Activated CD4-positive, CD25-positive, alpha-beta regulatory T cell treated with anti-CD3 and anti-CD28 coated beads, Interleukin-2, amount 50 U/mL, for 16 hours (primary cell): ENCODE measurements around the gene PTPRT.

ENCODE experiments used
- DNase-seq: peaks from one replicate; pipeline ENCODE4 v3.0.0-alpha.2; 2020; ENCODE audit warnings: low read depth, low spot score

Gene PTPRT

DNA sequence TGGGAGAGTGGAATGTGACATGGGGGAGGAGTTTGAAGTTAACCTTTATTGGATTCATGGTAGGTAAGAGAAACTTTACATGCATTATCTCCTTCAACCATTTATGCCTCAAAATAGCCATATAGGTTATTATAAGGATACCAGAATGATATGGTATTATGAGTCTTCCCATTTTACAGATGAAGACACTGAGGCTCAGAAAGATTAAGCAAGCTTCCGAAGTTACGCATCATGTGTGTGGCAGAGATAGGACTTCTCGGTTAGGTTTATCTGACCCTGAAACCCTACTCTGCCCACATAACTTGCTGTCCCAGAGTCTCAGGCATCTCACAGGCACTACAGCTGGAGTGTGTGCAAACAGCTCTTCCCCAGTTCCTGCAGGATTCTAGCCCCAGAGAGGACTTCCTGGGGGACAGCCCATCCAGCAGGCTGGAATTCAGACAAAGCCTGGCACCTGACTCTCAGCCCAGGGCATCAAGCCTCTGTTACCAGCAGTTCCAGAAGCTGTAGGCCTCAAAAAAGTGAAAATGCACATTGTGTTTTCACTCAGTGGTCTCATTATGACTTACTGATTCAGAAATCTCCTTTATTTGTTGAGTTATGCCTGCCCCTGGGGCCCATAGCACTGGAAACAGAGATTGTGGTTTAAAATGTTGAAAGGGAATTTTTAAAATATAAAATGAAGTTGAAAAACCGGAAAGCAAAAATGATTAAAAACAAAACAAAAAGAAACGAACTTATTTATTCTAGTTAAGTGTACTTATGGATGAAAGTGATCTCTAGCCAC, 1058.7 kb downstream of the PTPRT start:
- no peak for DNase-seq

DNA sequence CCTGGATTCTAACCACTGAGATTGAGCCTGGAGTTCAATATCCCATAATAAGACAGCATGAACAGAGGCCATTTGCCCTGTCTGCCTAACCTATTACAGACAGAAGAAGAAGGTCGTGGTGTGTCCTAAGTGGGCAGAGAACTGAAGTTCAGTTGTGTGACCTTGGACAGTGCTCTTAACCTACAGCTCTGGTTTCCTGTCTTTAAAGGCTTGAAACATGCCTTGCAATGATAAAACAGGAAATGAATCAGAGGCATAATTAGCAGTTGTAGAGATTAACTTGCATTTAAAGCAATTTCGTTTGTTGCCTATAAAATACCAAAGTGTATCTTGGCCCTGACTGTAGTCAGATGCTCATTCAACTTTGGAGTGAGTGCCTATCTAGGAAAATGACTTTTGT, 1064.3 kb downstream of the PTPRT start:
- DNase-seq: no peak

DNA sequence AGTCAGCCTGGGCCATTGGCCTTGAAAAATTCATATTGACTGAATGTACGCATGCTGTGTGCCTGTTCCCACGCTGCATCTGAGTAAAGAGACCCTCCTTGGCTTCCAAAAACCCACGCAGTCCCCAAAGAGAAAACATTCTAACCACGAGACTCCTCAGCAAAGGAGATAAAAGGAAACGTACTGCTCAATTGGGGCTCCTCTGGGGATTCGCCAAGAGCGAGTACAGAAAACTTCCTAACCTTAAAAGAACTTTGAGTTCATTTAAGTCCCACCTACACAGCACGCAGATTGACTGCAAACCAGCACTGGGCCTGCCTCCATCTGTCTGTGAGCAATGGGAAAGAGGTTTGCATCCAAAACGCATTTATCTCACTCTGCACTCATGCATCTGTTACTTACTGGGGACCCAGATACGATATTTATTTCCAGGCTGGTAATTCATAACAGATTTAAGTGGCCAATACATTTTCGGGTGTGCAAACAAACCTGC, 1065.7 kb downstream of the PTPRT start:
- DNase-seq: no peak

DNA sequence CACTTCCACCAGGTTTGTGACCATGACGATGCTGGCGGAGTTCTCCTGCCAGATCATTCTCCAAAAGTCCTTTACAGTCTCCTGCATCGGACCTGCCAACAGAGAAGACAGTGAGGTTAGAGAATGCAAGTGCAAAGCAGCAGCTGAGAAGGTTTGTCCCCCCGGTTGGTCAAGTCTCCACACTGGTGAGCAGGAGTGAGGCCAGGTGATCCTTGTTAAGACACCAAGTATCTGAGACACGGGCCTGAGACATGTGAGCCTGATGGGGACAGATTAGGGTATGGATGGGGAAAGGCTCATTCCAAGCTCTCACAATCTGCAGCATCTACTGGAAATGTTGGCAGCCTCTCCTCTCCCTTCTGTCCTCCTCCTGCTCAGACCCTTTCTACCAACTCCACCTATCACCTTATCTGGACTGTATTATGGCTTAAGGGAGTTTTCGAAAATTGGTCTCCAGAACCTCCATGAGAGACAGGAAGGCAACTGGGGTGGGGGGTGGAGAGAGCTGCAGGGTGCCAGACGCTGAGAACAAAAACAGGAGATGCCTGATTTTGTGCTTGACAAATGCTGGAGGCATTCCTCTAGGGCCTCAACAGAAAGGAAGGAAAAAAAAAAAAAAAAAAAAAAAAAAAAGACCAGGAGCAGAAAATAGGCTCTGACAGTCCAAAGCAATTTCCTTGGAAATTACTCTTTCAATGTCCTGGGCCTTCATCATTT, 1071.1 kb downstream of the PTPRT start:
- no peak for DNase-seq

- DNase-seq: no peak
These were observed 1071.7 kb downstream of the PTPRT start for GRCh38 chr20:42118001-42118400.

DNA sequence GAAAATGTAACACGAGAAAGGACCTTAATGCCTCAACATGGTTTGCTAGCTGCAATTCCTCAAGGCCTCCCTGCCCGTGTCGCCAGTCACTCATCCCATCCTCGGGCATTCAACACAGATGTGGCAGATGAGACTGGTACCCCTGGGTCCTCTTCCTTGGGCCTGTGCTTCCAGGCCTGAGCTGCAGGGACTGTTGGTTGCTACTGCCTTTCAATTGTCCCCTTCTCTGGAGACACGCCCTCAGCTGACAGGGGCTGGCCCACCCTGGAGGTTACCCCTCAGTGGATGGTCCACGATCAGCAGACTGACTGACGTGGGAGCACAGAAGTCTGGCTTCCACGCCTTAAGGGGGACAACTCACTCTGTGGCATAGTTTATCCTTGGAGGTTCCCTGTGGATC, 1076.5 kb downstream of the PTPRT start:
- no peak for DNase-seq

GRCh38 chr20:42112161-42112560, 1077.5 kb downstream of the PTPRT start:
- DNase-seq: no peak

DNA sequence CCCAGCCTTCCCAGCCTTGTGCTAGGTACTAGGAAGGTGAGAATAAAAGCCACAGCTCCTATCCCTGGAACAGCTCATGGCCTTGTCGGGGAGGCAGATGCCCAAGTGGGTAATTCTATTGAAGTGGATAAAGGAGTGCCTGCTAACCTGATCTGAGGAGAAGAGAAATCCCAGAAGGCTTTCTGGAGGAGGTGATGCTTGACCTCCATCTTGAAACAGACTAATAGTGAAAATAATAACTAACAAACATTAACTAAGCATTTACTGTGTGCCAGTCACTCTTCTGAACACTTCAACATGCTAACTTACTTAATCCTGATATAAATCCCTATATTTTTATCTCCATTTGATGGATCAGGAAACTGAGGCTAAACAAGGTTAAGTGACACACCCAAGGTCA, 1078.4 kb downstream of the PTPRT start:
- no peak for DNase-seq

DNA sequence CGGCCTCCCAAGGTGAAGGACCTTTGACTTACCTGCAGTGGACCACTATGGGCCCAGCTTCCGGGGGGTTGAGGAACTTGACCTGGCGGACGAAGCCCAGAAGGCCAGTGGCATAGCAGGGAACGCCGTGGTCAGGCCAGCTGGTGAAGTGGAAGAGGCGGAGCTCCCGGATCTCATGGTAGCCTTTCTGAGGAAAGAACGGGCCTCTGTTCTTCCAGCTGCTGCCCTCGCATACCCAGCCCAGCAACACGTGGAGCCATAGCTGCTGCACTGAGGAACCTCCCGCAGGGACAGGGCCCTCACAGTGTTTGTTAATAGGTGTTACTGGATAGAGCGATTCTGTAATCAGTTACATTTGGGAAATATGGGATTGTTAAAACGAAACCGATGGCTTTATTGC, 1079.4 kb downstream of the PTPRT start:
- DNase-seq: no peak

- no peak for DNase-seq
These were observed 1087.7 kb downstream of the PTPRT start for GRCh38 chr20:42102000-42102399.

GRCh38 chr20:42100137-42100704, 1089.5 kb downstream of the PTPRT start:
- no peak for DNase-seq

- DNase-seq: no peak
These were observed 1090.6 kb downstream of the PTPRT start for GRCh38 chr20:42099101-42099500.

GRCh38 chr20:42098418-42098817, 1091.3 kb downstream of the PTPRT start:
- no peak for DNase-seq

- DNase-seq: no peak
These were observed 1092.0 kb downstream of the PTPRT start for GRCh38 chr20:42097741-42098140.

GRCh38 chr20:42095221-42095620, 1094.5 kb downstream of the PTPRT start:
- DNase-seq: no peak

- no peak for DNase-seq
These were observed 1095.9 kb downstream of the PTPRT start for GRCh38 chr20:42093542-42094440.

- DNase-seq: no peak
These were observed 1096.7 kb downstream of the PTPRT start for GRCh38 chr20:42093041-42093440.

DNA sequence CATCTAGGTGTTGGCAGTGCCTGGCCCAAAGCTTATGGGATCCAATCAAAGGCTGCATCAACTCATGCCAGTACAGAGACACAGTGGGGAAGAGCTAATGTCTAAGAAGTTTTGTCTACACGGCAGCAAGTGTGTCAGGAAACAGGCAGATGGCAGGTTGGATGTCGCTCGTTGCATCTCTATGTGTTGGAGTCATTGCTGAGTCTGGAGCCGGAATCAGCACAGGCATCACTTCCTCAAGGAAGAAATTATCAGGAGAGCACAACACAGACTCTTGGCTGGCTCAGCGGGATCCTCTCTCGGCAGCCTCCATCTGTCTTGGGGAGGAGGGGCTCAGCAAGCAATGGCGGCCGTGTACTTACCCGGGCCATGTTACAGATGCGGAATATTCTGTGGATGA, 1104.3 kb downstream of the PTPRT start:
- DNase-seq: no peak

- no peak for DNase-seq
These were observed 1106.4 kb downstream of the PTPRT start for GRCh38 chr20:42083280-42083679.

GRCh38 chr20:42082611-42083010, 1107.1 kb downstream of the PTPRT start:
- no peak for DNase-seq

GRCh38 chr20:42080956-42081355, 1108.8 kb downstream of the PTPRT start:
- no peak for DNase-seq

- no peak for DNase-seq
These were observed 1114.8 kb downstream of the PTPRT start for GRCh38 chr20:42074944-42075343.
